HG03469 (cell line): ENCODE data around the gene NTHL1.

ENCODE experiments used
- ATAC-seq: cut with Tn5 transposase; IDR thresholded peaks from one replicate; pipeline ENCODE4 v1.9.1; 2021; ENCODE audit warnings: mild to moderate bottlenecking, moderate library complexity, moderate number of reproducible peaks; ENCODE audit not compliant: unreplicated experiment

NTHL1 gene

DNA sequence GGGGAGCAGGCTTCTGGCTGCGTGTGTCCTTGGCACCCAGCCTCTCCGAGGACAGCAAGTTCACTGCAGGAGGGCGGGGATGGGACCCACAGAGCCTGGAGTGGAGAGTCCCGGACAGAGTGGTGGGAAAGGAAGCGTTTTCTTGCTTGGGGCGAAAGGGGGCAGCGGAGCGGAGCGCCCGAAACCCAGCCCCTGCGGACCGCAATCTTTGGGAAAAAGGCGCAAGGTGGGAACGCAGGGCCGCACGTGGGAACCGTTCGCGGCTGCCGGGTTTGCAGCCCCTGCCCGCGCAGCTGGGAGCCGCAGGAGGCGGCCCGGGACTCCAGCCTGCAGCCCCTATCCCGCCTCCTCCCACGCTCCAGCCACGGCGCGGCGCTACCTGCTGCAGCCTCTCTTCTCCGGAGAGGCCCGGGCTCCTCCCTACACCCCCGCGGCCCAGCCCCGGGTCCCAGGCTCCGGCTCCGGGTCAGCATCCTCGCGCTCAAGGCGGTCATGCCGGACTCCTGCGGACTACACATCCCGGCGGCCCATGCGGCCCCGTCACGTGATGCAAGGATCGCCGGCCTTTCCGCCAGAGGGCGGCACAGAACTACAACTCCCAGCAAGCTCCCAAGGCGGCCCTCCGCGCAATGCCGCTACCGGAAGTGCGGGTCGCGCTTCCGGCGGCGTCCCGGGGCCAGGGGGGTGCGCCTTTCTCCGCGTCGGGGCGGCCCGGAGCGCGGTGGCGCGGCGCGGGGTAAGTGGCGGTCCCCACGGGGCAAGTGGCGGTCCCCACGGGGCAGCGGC lies at the start of gene NTHL1, which contains the start of gene TSC2:
TSS of gene NTHL1 (minus strand) at position 505 of the 786 bp plus-strand sequence. CDS start at position 494, 11 bp downstream.
TSS of gene TSC2 (plus strand) at position 656 of the 786 bp plus-strand sequence. CDS start 631 bp downstream, outside the sequence.
- ATAC-seq, result peak; percentile 76

DNA sequence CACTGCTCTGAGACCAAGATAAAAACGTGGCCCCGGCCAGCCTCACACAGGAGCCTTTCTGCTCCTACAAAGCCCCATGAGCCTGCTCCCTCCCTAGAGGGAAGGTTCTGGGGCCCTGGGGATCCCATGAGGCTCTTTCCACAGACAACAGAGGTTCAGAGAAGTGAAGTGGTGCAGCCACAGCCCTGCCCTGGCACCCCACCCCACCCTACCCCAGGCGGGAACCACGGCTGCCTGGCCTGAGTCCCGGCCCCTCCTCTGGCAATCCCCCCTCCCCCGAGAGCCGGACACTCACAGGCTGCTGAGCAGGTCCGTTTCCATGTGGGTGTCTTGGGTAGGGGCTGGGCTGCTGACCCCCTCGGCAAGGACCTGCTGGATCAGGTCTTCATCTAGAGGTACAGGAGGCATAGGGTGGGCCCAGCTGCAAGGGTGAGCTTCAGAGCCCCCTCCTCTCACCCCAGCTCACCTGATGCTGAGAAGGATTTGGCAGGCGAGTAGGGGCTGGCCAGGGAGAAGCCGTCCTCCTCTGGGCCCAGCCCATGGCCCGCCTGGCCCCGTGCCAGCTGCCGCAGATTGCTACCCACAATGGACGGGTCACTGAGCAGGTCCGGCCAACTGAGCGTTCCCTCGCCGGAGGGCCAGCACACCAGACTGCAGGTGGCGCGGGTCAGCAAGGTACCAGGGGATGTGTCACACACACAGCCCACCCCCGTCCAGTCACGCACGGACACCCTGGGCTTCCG lies 49.4 kb upstream of the NTHL1 start:
- no peak for ATAC-seq

DNA sequence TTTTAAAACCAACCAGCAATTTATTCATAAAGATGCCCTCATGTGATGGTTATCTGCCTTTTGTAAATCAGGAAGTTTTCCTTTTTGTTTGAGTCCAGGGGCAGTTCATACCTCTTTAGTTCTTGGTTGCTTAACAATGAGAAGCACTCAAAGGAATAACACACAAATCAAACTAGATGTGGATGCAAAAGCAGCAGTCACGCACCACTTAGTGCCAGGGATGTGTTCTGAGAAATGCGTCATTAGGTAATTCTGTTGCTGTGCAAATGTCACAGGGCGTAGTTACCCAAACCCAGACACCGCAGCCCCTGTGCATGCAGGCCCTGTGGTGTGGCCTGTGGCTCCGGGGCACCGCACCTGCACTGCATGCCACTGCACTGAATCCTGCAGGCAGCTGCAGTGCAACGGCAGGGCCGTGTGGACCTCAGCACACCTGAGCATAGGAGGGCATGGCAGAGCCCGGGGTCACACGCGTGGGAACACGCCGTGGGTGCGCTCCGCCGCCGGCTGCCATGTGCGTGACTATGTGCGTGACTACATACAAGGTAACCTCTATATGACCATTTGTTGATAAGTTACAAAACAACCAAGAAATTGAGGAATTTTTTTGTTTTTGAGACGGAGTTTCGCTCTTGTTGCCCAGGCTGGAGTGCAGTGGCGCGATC lies 48.4 kb upstream of the NTHL1 start:
- no peak for ATAC-seq

DNA sequence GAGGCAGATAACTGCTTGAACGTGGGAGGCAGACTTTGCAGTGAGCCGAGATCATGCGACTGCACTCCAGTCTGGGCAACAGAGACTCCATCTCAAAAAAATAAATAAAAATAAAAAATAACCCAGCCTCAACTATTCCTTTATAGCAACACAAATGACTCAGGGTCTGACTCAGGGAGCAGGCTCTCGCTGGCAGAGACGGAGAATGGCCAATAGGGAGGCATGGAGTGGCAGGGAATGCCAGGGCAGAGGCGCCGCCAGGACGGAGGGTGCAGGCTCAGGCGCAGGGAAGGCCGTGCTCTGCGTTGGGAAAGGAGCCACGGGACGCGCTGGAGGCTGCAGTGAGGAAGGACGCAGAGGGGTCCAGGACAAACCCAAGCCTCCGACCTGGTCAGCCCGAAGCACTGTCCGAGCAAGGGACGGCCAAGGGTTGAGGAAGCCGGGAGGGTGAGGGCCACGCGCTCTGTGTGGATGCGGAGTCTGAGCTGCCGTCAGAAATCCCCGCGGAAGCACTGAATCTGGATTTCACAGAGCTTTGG lies 47.8 kb upstream of the NTHL1 start:
- ATAC-seq, result no peak

DNA sequence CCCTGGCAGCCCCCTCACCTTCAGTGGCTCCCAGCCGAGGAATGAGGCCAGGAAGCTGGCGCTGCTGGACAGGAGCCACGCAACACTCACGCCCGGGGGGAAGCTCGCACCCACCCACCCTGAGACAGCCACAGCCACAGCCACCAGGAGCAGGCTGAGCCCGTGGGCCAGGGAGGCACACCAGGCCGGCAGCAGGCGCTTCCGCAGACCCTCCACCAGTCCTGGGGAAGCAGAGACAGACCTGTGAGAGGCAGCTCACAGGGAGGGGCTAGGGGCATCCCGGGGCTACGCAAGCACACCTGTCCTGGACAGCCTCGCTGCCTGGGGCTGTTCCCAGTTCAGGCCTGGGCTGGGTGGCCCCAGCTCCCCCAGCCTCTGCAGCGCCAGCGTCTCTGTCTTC lies 46.2 kb upstream of the NTHL1 start:
- ATAC-seq, result no peak

DNA sequence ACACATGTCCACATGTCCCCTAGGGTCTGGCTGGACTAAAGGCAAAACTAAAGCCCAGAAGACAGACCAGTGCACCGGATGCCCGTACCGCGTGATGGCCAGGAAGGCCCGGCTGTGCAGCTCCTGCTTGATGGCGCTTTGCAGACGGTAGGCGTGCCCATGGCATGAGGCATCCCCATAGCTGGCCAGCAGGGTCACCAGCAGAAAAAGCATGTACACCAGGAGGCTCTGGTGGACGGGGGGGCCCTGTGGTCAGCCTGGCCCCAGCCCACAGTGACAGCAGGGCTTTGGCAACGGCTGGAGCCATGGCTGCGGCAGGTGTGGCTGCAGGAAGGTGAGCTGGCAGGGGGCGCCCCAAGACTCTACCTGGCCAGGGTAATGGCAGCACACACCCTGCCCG lies 45.2 kb upstream of the NTHL1 start:
- ATAC-seq, result no peak

DNA sequence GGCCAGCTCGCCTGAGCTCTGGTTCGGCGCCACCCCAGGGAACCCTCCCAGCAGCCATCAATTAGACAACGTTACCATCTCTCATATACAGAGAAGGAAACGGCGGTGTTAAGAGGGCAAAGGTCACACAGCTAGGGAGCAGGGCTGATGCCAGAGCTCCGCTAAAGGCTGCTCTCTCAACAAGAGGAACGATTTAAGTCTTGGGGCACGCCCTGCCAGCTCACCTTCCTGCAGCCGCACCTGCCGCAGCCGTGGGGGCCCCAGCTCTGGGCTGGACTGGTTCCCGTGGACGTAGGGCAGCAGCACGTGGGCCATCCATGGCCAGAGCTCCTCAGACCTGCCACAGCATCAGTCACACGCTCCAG lies 44.6 kb upstream of the NTHL1 start:
- no peak for ATAC-seq

DNA sequence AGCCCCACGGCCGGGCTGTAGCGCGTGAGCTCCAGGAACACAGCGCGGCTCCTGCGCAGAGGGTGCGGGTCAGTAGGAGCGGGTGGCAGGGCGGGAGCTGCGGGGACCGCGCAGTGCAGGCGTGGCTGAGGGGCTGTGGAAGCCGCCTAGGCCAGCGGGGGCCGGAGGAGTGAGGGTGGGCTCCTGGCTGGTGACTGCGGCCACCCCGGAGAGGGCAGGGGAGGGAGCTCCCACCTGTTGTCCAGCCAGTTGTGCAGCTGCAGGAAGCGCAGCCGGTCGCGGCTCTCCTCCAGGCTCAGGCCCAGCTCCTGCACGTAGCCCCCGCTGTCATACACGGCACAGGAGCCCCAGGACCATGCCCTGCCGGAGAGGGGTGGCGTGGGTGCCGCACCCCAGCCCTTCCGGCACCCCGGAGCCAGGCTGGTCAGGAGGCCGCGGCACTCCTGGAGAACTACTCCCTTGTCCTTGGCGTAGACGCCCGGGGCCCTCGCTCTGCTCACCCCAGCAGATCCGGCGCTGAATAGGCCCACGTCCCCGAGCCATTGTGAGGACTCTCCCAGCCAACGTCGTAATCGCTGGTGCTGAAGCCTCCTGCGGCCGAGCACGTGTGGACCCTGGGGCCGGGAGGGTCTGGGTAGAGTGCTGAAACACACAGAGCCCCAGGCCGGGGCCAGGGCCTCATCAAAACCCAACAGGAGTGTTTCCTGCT lies 44.1 kb upstream of the NTHL1 start:
- no peak for ATAC-seq

DNA sequence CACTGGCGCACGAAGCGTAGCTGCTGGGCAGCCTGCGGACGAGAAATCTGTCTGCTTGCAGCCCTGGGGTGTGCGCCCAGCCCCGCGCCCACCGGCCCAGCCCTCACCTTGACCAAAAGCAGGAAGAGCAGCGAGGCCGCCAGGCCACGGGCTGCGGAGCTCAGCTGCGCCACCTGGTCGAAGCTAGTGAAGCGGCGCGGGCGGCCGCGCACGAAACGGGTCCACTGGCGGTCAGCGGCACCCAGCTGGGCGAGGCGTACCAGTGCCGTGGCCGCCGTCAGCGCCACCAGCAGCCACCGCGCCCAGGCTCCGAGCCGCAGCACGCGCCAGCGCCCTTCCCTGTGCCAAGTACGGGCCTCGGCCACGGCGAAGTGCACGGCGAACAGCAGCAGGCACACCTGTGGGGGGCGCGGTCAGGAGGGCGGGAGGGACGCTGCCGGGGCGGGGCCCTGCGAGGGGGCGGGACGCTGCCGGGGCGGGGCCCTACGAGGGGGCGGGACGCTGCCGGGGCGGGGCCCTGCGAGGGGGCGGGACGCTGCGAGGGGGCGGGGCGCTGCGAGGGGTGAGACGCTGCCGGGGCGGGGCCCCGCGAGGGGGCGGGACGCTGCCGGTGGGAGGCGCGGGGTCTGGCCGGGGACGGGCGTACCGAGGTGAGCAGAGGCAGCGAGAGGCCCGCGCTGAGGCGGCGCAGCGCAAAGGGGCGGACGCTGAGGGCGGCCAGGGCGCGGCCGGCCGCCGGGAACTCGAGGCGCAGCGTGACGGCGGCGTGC lies 43.3 kb upstream of the NTHL1 start:
- no peak for ATAC-seq

DNA sequence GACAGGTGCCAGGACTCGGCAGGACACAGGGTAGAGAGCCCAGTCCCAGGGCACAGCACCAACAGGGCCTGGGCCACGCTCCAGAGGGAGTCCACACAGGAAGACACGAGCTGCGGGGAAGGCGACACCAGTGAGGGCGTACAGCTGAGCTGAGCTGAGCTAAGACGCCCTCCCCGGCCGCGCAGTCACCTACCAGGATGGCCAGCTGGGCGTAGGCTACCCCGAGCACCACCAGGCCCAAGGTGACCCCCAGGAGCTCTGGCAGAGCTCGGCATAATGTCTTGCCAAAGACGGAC lies 42.8 kb upstream of the NTHL1 start:
- ATAC-seq, result no peak

DNA sequence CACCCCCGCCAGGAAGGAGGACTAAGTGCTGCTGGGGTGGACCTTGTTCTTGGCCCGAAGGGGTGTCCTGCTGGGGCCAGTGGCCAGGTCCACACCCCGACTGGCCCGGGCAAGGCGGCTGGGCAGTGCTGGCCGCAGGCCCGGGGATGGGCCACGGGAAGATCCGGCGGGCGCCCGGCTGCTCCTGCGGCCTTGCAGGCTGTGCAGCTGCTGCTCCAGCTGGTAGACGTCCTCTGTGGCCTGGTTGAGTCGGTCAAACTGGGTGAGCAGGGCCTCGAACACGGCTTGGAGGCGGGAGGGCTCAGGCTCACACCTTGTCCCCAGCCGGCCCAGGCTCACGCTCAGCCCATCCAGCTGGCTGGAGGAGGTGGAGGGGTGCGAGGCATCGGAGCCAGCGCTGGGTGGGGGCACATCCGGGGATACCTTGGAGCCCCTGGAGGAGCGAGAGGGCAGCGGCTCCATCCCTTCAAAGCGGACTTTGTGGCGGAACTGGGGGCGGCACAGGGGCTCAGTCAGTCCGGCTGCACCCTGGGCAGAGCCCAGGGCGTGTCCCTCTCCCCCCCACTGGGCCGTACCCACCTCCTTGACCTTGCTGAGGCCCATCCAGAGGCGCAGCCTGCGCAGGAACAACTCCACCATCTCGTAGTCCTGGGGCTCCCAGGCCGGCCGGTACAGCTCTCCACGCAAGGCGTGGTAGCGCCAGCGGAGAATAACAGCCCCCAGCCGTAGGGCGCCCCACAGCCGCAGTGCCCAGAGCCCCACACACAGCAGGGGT lies 42.3 kb upstream of the NTHL1 start:
- no peak for ATAC-seq

DNA sequence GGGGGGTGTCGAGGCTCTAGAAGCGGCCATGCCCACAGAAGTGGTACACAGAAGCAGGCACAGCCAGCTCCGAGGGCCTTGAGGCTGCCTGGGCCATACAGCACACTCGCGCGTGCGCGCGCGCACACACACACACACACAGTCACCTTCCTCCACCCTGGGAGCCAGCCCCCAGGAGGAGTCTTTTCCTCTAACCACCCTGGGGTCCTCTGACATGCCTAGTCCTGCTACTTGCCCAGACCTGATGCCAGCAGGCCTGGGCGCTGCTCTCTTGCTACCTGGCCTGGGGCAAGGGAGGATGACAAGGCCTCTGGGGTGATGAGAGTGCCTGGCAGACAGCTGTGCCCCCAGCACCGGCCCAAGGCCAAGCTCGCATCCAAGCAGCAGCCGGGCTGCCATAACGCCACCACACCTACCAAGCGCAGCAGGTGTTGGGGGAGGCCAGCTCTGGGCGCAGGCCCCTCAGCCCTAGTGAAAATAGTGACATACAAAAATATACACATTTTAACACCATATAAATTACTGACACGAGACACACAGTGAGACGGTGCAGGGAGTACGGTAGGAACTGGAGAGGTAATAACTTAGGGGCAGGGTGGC lies 41.2 kb upstream of the NTHL1 start:
- ATAC-seq, result no peak

DNA sequence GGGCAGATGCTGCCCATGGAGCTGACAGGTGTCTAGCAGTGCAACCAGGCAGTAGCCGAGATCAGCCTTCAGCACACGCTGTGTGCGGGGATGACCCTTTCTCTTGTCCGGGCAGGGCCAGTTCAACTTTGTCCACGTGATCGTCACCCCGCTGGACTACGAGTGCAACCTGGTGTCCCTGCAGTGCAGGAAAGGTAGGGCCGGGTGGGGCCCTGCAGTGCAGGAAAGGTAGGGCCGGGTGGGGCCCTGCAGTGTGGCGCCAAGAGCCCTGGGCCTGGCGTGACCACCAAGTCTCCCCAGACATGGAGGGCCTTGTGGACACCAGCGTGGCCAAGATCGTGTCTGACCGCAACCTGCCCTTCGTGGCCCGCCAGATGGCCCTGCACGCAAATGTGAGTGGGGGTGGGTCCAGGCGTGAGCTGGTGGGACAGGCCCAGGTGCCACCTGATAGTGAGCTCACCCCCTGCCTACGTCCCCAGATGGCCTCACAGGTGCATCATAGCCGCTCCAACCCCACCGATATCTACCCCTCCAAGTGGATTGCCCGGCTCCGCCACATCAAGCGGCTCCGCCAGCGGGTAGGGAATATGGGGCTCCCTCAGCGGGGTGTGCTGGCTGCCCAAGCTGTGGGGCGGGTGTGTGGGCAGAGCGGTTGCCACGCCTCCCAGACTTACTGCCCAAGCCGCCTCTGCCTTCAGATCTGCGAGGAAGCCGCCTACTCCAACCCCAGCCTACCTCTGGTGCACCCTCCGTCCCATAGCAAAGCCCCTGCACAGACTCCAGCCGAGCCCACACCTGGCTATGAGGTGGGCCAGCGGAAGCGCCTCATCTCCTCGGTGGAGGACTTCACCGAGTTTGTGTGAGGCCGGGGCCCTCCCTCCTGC lies 40.4 kb upstream of the NTHL1 start:
- ATAC-seq, result no peak

DNA sequence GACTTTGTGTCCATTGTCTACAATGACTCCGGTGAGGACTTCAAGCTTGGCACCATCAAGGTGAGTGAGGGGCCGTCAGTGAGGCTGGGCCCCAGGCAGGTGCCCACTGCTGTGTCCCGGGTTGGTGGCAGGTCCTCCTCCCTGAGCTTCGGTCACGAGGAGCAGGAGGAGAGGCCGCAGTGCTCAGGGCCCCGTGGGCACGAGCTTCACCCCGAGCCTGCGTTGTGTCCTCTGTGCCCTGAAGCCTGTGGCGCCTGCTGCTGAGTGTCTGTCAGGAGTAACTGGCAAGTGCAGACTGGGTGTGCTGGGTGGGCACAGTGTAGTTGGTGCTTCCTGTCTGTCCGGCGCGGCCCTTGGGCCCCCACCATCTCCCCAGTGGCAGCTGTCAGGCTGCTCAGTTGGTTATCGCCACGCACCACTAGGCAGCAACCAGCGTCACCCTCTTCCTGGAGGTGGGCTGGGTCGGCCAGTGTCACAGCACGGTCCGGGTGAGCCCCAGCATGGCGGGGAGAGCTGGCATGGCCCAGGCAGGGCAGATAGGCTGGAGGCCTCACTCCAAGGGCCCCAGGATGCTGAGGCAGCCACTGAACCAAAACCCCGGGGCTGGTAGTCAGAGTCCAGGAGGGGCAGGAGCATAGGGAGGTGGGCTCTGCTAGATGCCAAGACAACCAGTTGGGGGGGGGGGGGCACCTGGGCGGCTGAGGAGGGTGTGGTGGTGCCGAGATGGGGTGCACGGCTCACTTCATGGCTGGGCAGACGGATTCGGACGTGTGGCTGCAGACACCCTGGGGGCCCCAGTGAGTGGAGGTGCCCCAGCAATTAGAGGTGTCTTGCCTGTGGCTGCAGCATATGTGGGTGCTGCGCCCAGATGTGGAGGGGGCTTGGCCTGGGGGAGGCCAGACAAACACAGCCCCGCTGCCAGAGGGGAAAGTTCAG lies 39.4 kb upstream of the NTHL1 start:
- no peak for ATAC-seq

DNA sequence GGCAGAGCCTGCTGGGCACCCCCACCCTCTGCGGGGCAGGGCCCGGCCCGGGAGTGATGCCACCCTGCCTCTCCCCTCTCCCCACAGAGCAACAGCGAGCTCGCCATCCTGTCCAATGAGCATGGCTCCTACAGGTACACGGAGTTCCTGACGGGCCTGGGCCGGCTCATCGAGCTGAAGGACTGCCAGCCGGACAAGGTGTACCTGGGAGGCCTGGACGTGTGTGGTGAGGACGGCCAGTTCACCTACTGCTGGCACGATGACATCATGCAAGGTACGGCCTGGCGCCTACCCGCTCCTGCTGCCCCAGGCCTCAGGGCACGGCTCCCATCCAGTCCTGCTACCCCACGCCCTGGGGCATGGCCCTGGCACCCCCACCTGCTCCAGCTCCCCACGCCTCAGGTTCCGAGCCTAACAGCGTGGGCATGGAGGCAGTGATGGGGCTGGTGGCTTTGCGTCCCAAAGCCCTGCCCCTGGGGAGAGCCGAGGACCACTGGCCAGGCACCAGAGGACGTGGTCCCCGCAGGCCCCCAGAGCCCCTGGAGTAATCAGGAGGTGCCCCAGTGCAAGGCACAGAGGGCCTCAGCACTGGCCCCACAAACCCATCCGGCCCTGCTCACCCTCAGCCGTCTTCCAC lies 38.6 kb upstream of the NTHL1 start:
- ATAC-seq, result no peak

DNA sequence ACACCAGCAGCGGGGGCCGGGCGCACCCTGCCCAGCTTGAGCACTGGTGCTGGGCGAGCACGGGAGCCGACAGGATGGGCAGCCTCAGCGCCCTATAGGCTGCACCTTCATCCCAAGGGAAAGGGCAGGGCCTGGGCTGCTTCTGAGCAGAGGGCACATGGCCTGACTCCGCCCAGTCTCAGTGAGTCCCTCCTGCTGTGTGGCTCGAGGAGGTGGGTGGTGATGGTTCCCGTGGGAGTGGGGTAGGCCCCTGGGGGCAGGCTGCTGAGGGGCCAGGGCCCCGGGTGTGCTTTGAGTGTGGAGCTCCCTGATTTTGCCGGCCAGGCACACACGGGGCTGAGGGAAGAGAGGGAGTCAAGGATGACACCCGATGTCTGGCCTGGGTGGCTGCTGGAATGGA lies 38.0 kb upstream of the NTHL1 start:
- ATAC-seq, result no peak
